HUDEP-2 (cell line): ENCODE results near the gene CSTF3.

ENCODE experiments used
- DNase-seq, 76 experiments: peaks; one replicate each; lab custom pipeline; 2025; ENCODE audit not compliant: unreplicated experiment in 76 of 76; lab: John Stamatoyannopoulos, UW

Gene CSTF3

GRCh38 chr11:33045551-33046255 is 115.6 kb downstream of the CSTF3 start:
- peak in 4 of 76 experiments; percentile 1 to 11 (median 3) for DNase-seq

DNA sequence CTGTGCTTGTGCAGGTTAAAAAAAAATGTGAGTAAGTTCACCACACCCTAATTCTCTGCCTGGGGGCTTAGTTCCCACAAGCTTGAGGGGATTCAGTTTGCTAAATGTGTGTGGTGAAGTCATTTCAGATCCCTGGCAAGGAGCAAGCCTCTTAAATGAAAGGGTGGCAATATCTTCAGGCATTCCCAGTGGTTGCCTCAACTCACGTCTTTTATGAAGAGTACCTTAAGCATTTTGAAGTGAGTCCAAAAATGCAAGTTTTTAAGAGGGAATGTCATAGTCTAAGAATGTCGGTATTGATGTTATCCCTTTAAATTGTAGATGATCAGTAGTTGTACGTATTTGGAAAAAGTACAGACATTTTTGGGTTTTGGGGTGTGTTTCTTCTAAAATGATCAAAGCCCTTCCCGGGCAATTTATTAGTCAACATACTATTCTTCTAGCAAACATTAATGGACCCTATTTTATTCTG is 117.0 kb downstream of the CSTF3 start:
- no peak for DNase-seq

- DNase-seq = no peak
Observed at GRCh38 chr11:33043221-33043830, 118.0 kb downstream of the CSTF3 start.

DNA sequence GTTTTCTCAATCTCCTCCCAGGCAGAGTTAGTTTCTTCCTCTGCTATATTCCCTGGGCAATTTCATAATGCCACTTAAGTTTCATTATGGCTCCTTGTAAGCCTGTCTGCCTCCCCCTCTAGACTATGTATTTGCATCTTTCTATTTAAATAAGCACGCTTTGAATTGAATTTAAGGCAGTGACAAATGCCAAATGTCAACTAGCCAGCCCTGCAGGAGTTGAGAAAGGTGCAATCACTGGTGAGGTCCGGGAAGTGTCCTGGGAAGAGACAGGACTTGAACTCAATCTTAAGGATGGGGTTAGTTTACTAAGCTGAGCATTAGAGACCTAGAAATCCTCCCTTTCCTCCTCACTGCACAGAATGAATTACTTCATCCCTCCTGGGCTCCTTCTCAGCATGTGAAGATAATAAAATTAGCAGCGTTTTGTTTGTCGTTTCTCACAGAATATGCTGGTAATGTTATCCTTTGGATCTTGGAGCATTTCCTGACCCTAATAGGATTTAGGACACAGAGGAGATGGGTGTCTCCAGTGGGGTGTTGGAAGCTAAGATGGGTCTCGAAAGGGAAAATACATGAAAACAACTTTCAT is 120.3 kb downstream of the CSTF3 start:
- no peak for DNase-seq

DNA sequence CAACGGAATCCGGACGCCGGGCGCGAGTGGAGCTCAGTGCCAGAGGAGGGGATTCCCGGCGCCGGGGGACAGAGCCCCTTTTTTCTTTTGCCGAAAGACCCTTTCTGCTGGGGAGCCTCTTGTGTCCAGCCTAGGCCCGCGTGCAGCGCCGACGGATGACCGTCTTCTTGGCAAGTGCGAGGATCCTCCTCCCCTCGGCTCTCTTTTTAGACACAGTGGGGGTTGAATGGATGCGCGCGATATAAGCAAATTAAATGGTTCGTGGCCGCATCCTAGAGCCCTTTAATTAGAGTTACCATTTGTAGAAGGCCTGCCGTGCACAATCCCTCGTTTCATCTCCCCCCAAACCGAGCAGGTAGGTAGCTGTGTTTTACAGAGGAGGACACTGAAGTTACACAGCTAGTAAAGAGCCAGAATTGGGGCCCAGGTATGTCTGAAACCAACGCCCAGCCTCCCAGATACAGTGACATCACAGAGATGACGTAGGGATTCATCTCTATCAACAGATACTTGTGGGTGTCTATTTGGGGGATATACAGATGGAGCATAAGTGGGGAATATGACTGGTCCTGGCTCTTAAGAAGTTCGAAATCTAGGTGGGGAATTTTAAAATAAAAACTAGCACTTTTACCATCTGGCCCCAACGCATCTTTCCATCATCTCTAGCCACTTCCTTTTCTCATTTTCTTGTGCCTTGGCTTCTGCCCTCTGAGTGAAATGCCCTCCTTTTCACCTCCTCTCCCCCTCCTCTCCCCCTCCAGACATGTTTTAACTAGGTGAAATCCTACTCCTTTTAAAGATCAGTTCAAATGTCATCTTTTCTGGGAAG is 121.0 kb downstream of the CSTF3 start:
- DNase-seq = peak in 4 of 76 experiments; percentile 32 to 58 (median 44)

DNA sequence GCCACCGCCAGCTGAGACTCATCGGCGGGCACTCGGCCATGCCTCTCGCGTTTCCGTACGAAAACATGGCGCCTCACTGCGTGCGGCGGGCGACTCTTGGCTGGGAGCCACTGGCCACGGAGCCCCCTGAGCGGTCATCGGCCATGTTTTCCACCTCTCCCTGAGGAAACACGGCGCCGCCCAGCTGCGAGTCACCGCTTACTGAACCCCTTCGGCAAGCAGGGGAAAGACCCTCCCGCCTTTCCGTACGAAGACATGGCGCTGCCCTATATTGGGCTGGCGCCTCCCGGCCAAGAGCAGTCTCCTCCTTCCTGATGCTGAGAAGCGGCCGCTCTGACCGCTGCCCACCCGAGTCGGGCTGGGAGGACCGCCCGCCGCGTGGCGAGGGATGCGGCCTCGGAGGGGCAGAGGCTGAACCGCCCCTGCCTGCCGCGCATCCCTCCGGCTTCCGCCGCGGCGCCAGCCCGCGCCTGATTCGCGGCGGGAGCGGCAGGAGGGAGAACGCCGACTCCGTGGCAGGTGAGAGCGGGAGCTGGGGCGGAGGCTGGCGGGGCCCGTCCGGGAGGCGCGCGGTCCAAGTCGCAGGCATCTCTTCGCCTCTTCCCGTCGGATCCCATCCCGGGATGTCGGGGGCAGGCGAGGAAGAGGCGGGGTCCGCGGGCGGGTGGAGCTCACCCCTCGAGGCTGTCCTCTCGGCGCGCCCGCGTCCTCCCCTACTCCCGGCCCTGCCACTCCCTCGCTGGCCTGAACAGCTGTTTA is 121.8 kb downstream of the CSTF3 start, which contains the start of gene TCP11L1:
TCP11L1 (plus strand) TSS at position 299 of the 759 bp plus-strand sequence. CDS start 4,202 bp downstream, outside the sequence.
- DNase-seq = peak in 64 of 76 experiments; percentile 10 to 97 (median 78)

- no peak for DNase-seq
Observed at GRCh38 chr11:33035011-33035410, 126.3 kb downstream of the CSTF3 start.
